NCI-H345 treated with DMSO at 0.1 percent for 48 hours (cell line): Measurements from ENCODE around the gene SLC2A10.
"Not testable (repeated sequence)": the region's sequence is repeated elsewhere in the genome, so short reads cannot be mapped to it uniquely, and the experiment has no call there.

Experiments used
- DNase-seq: peaks from one replicate; lab custom pipeline; 2025; ENCODE audit not compliant: unreplicated experiment; lab: John Stamatoyannopoulos, UW

SLC2A10 gene

GRCh38 chr20:46709459-46710152, at the start of gene SLC2A10:
Gene SLC2A10 (plus strand): TSS chr20:46709649. CDS start chr20:46709737, 88 bp downstream.
- no peak for DNase-seq

- no peak for DNase-seq
Measured at GRCh38 chr20:46660487-46660886, 49.0 kb upstream of the SLC2A10 start.

GRCh38 chr20:46661659-46662058, 47.8 kb upstream of the SLC2A10 start:
- DNase-seq = no peak

- DNase-seq = no peak
Measured at GRCh38 chr20:46663531-46663930, 45.9 kb upstream of the SLC2A10 start.

GRCh38 chr20:46665602-46666001, 43.8 kb upstream of the SLC2A10 start:
- no peak for DNase-seq

GRCh38 chr20:46666306-46666705, 43.1 kb upstream of the SLC2A10 start:
- no peak for DNase-seq

- DNase-seq = no peak
Measured at GRCh38 chr20:46666818-46667515, 42.5 kb upstream of the SLC2A10 start.

GRCh38 chr20:46670228-46670584, 39.2 kb upstream of the SLC2A10 start:
- DNase-seq = no peak

- DNase-seq = no peak
Measured at GRCh38 chr20:46670585-46671584, 38.6 kb upstream of the SLC2A10 start.

- no peak for DNase-seq
Measured at GRCh38 chr20:46671866-46672542, 37.4 kb upstream of the SLC2A10 start.

- DNase-seq = no peak
Measured at GRCh38 chr20:46672543-46673148, 36.8 kb upstream of the SLC2A10 start.

- no peak for DNase-seq
Measured at GRCh38 chr20:46673394-46674252, 35.8 kb upstream of the SLC2A10 start.

GRCh38 chr20:46674253-46675083, 35.0 kb upstream of the SLC2A10 start:
- DNase-seq = no peak

- not testable (repeated sequence) for DNase-seq
Measured at GRCh38 chr20:46676649-46677316, 32.7 kb upstream of the SLC2A10 start.

GRCh38 chr20:46677608-46678007, 31.8 kb upstream of the SLC2A10 start:
- DNase-seq = no peak

GRCh38 chr20:46678516-46678915, 30.9 kb upstream of the SLC2A10 start:
- no peak for DNase-seq

GRCh38 chr20:46680684-46681031, 28.8 kb upstream of the SLC2A10 start:
- no peak for DNase-seq
